ENCODE results near the gene CCDC102A. TPM values are rescaled to one million over a fixed set of nuclear protein-coding genes. Genes with fewer than 3 reads are reported as not detected.

The CCDC102A gene
- total and polyA plus RNA-seq, 2 of the 13 experiments (the other 11 are each of a cell fraction or from before 2014, with no cell fraction given), result 2.1 to 2.8 TPM

DNA sequence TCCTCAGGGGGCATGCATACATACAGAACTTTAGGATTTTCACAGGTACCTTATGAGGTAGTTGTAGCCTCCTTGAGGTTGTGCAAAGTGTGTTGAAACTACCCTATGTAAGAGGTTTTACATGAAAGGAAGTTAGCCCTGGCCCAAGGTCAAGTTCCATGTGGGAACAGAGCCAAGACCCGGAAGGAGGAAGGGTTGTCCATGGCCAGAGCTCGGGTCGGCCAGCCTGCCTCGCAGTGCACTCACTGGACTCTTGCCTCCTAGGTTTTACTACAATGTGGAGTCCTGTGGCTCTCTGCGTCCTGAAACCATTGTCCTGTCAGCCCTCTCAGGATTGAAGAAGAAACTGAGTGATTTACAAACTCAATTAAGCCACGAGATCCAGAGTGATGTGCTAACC lies 65.7 kb downstream of the CCDC102A start (continued):
- TF ChIP-seq, protein P1, sequence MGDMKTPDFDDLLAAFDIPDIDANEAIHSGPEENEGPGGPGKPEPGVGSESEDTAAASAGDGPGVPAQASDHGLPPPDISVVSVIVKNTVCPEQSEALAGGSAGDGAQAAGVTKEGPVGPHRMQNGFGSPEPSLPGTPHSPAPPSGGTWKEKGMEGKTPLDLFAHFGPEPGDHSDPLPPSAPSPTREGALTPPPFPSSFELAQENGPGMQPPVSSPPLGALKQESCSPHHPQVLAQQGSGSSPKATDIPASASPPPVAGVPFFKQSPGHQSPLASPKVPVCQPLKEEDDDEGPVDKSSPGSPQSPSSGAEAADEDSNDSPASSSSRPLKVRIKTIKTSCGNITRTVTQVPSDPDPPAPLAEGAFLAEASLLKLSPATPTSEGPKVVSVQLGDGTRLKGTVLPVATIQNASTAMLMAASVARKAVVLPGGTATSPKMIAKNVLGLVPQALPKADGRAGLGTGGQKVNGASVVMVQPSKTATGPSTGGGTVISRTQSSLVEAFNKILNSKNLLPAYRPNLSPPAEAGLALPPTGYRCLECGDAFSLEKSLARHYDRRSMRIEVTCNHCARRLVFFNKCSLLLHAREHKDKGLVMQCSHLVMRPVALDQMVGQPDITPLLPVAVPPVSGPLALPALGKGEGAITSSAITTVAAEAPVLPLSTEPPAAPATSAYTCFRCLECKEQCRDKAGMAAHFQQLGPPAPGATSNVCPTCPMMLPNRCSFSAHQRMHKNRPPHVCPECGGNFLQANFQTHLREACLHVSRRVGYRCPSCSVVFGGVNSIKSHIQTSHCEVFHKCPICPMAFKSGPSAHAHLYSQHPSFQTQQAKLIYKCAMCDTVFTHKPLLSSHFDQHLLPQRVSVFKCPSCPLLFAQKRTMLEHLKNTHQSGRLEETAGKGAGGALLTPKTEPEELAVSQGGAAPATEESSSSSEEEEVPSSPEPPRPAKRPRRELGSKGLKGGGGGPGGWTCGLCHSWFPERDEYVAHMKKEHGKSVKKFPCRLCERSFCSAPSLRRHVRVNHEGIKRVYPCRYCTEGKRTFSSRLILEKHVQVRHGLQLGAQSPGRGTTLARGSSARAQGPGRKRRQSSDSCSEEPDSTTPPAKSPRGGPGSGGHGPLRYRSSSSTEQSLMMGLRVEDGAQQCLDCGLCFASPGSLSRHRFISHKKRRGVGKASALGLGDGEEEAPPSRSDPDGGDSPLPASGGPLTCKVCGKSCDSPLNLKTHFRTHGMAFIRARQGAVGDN (CRISPR knock-in tag; IDR thresholded peaks at IDR 0.05), result peak; percentile 55
- TF ChIP-seq AGO2 (optimal IDR thresholded peaks at IDR 0.05; ENCODE audit: low read depth, low read length) (no peak), PREB (CRISPR knock-in tag; IDR thresholded peaks at IDR 0.05) (no peak), NCOA2 (CRISPR knock-in tag; IDR thresholded peaks at IDR 0.05) (no peak), MXI1 (IDR thresholded peaks at IDR 0.05; ENCODE audit: borderline replicate concordance, low read depth, low read length) (0 out of 3 replicates have a peak, but pooled peaks have one; percentile 29)

DNA sequence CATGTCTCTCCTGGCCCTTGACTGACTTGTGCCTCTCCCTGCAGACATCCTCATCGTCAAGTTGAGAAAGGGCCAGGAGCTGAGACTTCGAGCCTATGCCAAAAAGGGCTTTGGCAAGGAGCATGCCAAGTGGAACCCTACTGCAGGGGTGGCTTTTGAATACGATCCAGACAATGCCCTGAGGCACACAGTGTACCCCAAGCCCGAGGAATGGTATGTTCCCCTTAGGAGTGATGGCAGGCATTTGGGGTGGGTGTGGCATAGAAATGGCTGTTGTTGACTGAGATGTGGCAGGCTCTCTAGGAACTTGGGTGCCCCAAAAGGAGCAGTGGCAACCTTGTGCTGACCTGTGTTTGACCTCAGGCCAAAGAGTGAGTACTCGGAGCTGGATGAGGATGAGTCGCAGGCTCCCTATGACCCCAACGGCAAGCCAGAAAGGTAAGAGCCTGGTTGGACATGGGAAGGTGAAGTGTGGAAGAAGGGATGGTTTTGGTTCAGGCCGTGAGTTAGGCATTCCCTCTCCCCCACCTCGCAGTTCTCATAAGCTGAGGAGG lies 66.4 kb downstream of the CCDC102A start:
- H3K9me3 ChIP-seq (ENCODE audit: low read length), result no peaks in the 10 kb centered on the region
- no peak overlapping the region for H3K9ac ChIP-seq (ENCODE audit: insufficient read depth, low read depth, low read length)
- H3K36me3 ChIP-seq (replicated peaks in 1 of 2; ENCODE audit: control insufficient read depth in 1 of 2, insufficient read depth in 2 of 2, low read length in 2 of 2), result peaks cover 46 to 83% of the 10 kb centered on the region in 2 experiments
- H3K27ac ChIP-seq (ENCODE audit: extremely low read length, insufficient read depth, low read length), result peak overlapping the region; percentile 82
- H3K4me3 ChIP-seq (replicated peaks in 1 of 3; ENCODE audit: insufficient read depth in 1 of 3, low read depth in 2 of 3, low read length in 3 of 3), result no peak overlapping the region
- no peak for FAIRE-seq
- peaks cover 12% of the 10 kb centered on the region for H3K79me2 ChIP-seq (ENCODE audit: insufficient read depth, low read length)
- H3K4me1 ChIP-seq (ENCODE audit: insufficient read depth, low read length), result peaks cover 61% of the 10 kb centered on the region
- BruUV-seq (replicated peaks), result no TSS peak
- no peak for ATAC-seq
- H2AFZ ChIP-seq (ENCODE audit: low read length), result no peak overlapping the region
- in situ Hi-C loops (cut with HindIII; ENCODE audit: extremely low pct_ligation_motif_present, low pct_unique_long_range_greater_than_20kb) (no loop called here), intact Hi-C loops (cut with micrococcal nuclease; ENCODE audit: unreplicated experiment) (no loop called here)
- no peak for DNase-seq (ENCODE audit: low spot score)
- no peaks in the 10 kb centered on the region for H4K20me1 ChIP-seq (ENCODE audit: insufficient read depth, low read length)
- WGBS (ENCODE audit: low lambda C conversion rate), result 93% methylated on average over 9 of the region's 9 CpGs
- CTCF ChIA-PET (ENCODE audit: low intra/inter-chr PET ratio, low total read pairs), result no interaction called here
- POLR2A ChIA-PET, result interaction anchor here (2.2 to 5.6 kb wide), 5 partner anchors 12 to 43 kb away, joined by 5 to 147 read pairs (median 31); partner anchors contain the start of genes CIAPIN1, COQ9 and DOK4
- no peaks in the 10 kb centered on the region for H3K27me3 ChIP-seq (ENCODE audit: control insufficient read depth in 1 of 2, insufficient read depth in 2 of 2, low read length in 2 of 2)
- no peak overlapping the region for H3K4me2 ChIP-seq (ENCODE audit: low read depth, low read length)
- 0 out of 2 replicates have a peak, but pooled peaks have one; percentile 7 for TF ChIP-seq HOXA3 (CRISPR knock-in tag; IDR thresholded peaks at IDR 0.05)
- TF ChIP-seq, protein P2, sequence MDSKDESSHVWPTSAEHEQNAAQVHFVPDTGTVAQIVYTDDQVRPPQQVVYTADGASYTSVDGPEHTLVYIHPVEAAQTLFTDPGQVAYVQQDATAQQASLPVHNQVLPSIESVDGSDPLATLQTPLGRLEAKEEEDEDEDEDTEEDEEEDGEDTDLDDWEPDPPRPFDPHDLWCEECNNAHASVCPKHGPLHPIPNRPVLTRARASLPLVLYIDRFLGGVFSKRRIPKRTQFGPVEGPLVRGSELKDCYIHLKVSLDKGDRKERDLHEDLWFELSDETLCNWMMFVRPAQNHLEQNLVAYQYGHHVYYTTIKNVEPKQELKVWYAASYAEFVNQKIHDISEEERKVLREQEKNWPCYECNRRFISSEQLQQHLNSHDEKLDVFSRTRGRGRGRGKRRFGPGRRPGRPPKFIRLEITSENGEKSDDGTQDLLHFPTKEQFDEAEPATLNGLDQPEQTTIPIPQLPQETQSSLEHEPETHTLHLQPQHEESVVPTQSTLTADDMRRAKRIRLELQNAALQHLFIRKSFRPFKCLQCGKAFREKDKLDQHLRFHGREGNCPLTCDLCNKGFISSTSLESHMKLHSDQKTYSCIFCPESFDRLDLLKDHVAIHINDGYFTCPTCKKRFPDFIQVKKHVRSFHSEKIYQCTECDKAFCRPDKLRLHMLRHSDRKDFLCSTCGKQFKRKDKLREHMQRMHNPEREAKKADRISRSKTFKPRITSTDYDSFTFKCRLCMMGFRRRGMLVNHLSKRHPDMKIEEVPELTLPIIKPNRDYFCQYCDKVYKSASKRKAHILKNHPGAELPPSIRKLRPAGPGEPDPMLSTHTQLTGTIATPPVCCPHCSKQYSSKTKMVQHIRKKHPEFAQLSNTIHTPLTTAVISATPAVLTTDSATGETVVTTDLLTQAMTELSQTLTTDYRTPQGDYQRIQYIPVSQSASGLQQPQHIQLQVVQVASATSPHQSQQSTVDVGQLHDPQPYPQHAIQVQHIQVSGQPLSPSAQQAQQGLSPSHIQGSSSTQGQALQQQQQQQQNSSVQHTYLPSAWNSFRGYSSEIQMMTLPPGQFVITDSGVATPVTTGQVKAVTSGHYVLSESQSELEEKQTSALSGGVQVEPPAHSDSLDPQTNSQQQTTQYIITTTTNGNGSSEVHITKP (CRISPR knock-in tag; IDR thresholded peaks at IDR 0.05; ENCODE audit: low read depth), result peak; percentile 71; the same call in 1 of the 2 replicates
- TF ChIP-seq RARA (CRISPR knock-in tag; IDR thresholded peaks at IDR 0.05), result peak; percentile 50
- TF ChIP-seq POGK (CRISPR knock-in tag; conservative IDR thresholded peaks at IDR 0.05), result no peak

Measured in HepG2 (cell line).